Lung (tissue), 12 donors: Measurements from ENCODE around the gene APOL3. TPM values are rescaled to one million over a fixed set of nuclear protein-coding genes. Genes with fewer than 3 reads are reported as not detected.
"Not testable (repeated sequence)": the region's sequence is repeated elsewhere in the genome, so short reads cannot be mapped to it uniquely, and the experiment has no call there.

Source experiments
- ATAC-seq: fragments of 200-7000 bp; cut with Tn5 transposase; one replicate; pipeline ENCODE4 v1.9.1; 2020; ENCODE audit warnings: moderate number of reproducible peaks; ENCODE audit not compliant: insufficient read depth, low FRiP score
- DNase-seq, 3 donors: peaks; one replicate each; pipeline ENCODE4 v3.0.0-alpha.2; 2013 to 2017
- H3K27ac ChIP-seq, 2 donors: one replicate each; pipeline ENCODE4 v1.5.1; 2013; ENCODE audit warnings: mild to moderate bottlenecking in 2 of 2, moderate library complexity in 2 of 2, control low read depth in 1 of 2, inconsistent platforms in 1 of 2, low read depth in 1 of 2, low read length in 1 of 2
- H3K27me3 ChIP-seq, 3 donors: one replicate each; pipeline ENCODE4 v1.5.1; 2013; ENCODE audit warnings: low read length in 2 of 3; ENCODE audit not compliant: control insufficient read depth in 3 of 3, insufficient read depth in 3 of 3
- H3K36me3 ChIP-seq, 4 donors: one replicate each; pipeline ENCODE4 v1.5.1; 2013; ENCODE audit warnings: low read length in 4 of 4, mild to moderate bottlenecking in 1 of 4, moderate library complexity in 1 of 4; ENCODE audit not compliant: control insufficient read depth in 4 of 4, insufficient read depth in 4 of 4
- H3K4me1 ChIP-seq, 5 donors: one replicate each; pipeline ENCODE4 v1.5.1; 2013; ENCODE audit warnings: low read length in 5 of 5, mild to moderate bottlenecking in 2 of 5, moderate library complexity in 1 of 5; ENCODE audit not compliant: control insufficient read depth in 5 of 5, insufficient read depth in 5 of 5
- H3K4me3 ChIP-seq: one replicate; pipeline ENCODE4 v1.5.1; 2013; ENCODE audit warnings: mild to moderate bottlenecking, control low read depth, moderate library complexity
- H3K9ac ChIP-seq, 2 donors: one replicate each; pipeline ENCODE4 v1.5.1; 2013; ENCODE audit warnings: low read length in 2 of 2, control low read depth in 1 of 2; ENCODE audit not compliant: insufficient read depth in 1 of 2
- H3K9me3 ChIP-seq, 4 donors: one replicate each; pipeline ENCODE4 v1.5.1; 2013; ENCODE audit warnings: low read length in 3 of 4, mild to moderate bottlenecking in 1 of 4, moderate library complexity in 1 of 4; ENCODE audit not compliant: control insufficient read depth in 4 of 4, insufficient read depth in 3 of 4
- CTCF ChIP-seq: IDR thresholded peaks from 2 replicates; pipeline ENCODE4 v1.5.1; 2012; ENCODE audit warnings: mild to moderate bottlenecking; ENCODE audit errors: control extremely low read depth, extremely low read depth
- WGBS, 2 donors: extraction: QIAGEN DNeasy Blood & Tissue Kit; methylation state at CpG; one replicate each; pipeline ENCODE4 v1.1.7; 2013; 5-methylcytosine and 5-hydroxymethylcytosine counted together
- polyA plus RNA-seq, 2 donors: library from polyadenylated mRNA; stranded (reverse); fragments of 200-250 nt; gene quantifications; one replicate each; pipeline ENCODE4 v1.2.1, GENCODE V29; 2013
- total RNA-seq, 2 donors: library from RNA; depleted of rRNA in 1 of 2; stranded (reverse); fragments of >200 nt in 1 of 2; gene quantifications; one replicate each; pipeline ENCODE4 v1.2.1, GENCODE V29; 2014 to 2021
- donor health status: control.
- donor health status: control.
- donor health status: Bipolar disorder and iron deficiency.
- donor health status: healthy.
- donor health status: DM: yes; HTN: yes; CAD: no.

APOL3 gene
- total and polyA plus RNA-seq, 4 donors: 26.2 to 50.9 (median 44.7) TPM

GRCh38 chr22:36143956-36144355, 16.6 kb downstream of the APOL3 start:
- no peak for ATAC-seq
- no peak for DNase-seq
- TF ChIP-seq CTCF: no peak
- Histone ChIP-seq H3K36me3 (peaks cover 0 to 34% (median 3%) of the 10 kb centered on the region in 4 donors), H3K4me1 (peaks cover 0 to 8% (median 0%) of the 10 kb centered on the region in 5 donors), H3K9me3 (no peaks in the 10 kb centered on the region), H3K4me3 (no peak overlapping the region), H3K27ac (no peak overlapping the region), H3K9ac (no peak overlapping the region), H3K27me3 (no peaks in the 10 kb centered on the region)
- WGBS, 2 donors: 75 to 81% methylated on average over 4 of the region's 4 CpGs

GRCh38 chr22:36143066-36143815, 17.3 kb downstream of the APOL3 start:
- Histone ChIP-seq H3K9me3 (no peaks in the 10 kb centered on the region), H3K4me3 (no peak overlapping the region), H3K27me3 (no peaks in the 10 kb centered on the region), H3K36me3 (peaks cover 0 to 27% (median 2%) of the 10 kb centered on the region in 4 donors), H3K4me1 (peaks cover 0 to 5% (median 0%) of the 10 kb centered on the region in 5 donors), H3K9ac (no peak overlapping the region), H3K27ac (no peak overlapping the region)
- no peak for ATAC-seq
- WGBS, 2 donors: 55 to 77% methylated on average over 5 of the region's 5 CpGs
- no peak for TF ChIP-seq CTCF
- no peak for DNase-seq

- Histone ChIP-seq H3K27ac (no peak overlapping the region), H3K9me3 (no peaks in the 10 kb centered on the region), H3K36me3 (peaks cover 0 to 23% (median 2%) of the 10 kb centered on the region in 4 donors), H3K27me3 (no peaks in the 10 kb centered on the region), H3K4me3 (no peak overlapping the region), H3K9ac (no peak overlapping the region), H3K4me1 (no peaks in the 10 kb centered on the region)
- no peak for DNase-seq
- ATAC-seq: no peak
- TF ChIP-seq CTCF: no peak
- WGBS, 2 donors: 85 to 90% methylated on average over 9 of the region's 9 CpGs
Observed at GRCh38 chr22:36141481-36141880, 19.1 kb downstream of the APOL3 start.

- H3K9ac ChIP-seq, DNase-seq, H3K4me1 ChIP-seq, H3K4me3 ChIP-seq, H3K27me3 ChIP-seq, ATAC-seq, H3K27ac ChIP-seq, H3K9me3 ChIP-seq: not testable (repeated sequence)
- WGBS, 2 donors: 76 to 96% methylated on average over 1 of the region's 4 CpGs
- peaks cover 0 to 18% (median 0%) of the 10 kb centered on the region in 4 donors for H3K36me3 ChIP-seq
Observed at GRCh38 chr22:36138709-36139108, 21.8 kb downstream of the APOL3 start.
